MM.1S (cell line): ENCODE data around the gene ADAMTS18.
"Not testable (repeated sequence)": the region's sequence is repeated elsewhere in the genome, so short reads cannot be mapped to it uniquely, and the experiment has no call there.

Experiments used
- DNase-seq: peaks from one replicate; pipeline ENCODE4 v3.0.0-alpha.2; 2015
- H2AFZ ChIP-seq: fragments of 300-600 bp; sonication (generic); 2 replicates; pipeline ENCODE4 v1.6.0; 2016; ENCODE audit warnings: antibody characterized with exemption, low read length
- H3F3A ChIP-seq: fragments of 300-600 bp; sonication (generic); 2 replicates; pipeline ENCODE4 v1.6.1; 2016; ENCODE audit warnings: mild to moderate bottlenecking, antibody characterized with exemption, low read length, moderate library complexity, mixed read lengths; ENCODE audit not compliant: insufficient read depth
- H3K27ac ChIP-seq: fragments of 300-600 bp; sonication (generic); 2 replicates; pipeline ENCODE4 v1.5.1; 2016; ENCODE audit warnings: mild to moderate bottlenecking, low read length
- H3K27me3 ChIP-seq: fragments of 300-600 bp; sonication (generic); replicated peaks from 2 replicates; pipeline ENCODE4 v1.6.0; 2016; ENCODE audit warnings: low read length; ENCODE audit not compliant: insufficient read depth
- H3K36me3 ChIP-seq: fragments of 300-600 bp; sonication (generic); replicated peaks from 2 replicates; pipeline ENCODE4 v1.6.1; 2016; ENCODE audit warnings: mild to moderate bottlenecking, low read length, mixed read lengths; ENCODE audit not compliant: insufficient read depth
- H3K4me1 ChIP-seq: fragments of 300-600 bp; sonication (generic); 2 replicates; pipeline ENCODE4 v1.6.1; 2016; ENCODE audit warnings: low read length, mixed read lengths
- H3K4me2 ChIP-seq: fragments of 300-600 bp; sonication (generic); 2 replicates; pipeline ENCODE4 v1.6.0; 2016; ENCODE audit warnings: low read depth, low read length
- H3K4me3 ChIP-seq: fragments of 300-600 bp; sonication (generic); 2 replicates; pipeline ENCODE4 v1.5.1; 2016; ENCODE audit warnings: low read length, mixed read lengths
- H3K79me2 ChIP-seq: fragments of 300-600 bp; sonication (generic); 2 replicates; pipeline ENCODE4 v1.6.1; 2016; ENCODE audit warnings: mixed run types, low read length, mixed read lengths
- H3K9ac ChIP-seq: fragments of 300-600 bp; sonication (generic); 2 replicates; pipeline ENCODE4 v1.6.1; 2016; ENCODE audit warnings: low read length, mixed read lengths
- H3K9me2 ChIP-seq: fragments of 300-600 bp; sonication (generic); replicated peaks from 2 replicates; pipeline ENCODE4 v1.6.1; 2016; ENCODE audit warnings: mild to moderate bottlenecking, low read length, mixed read lengths; ENCODE audit not compliant: insufficient read depth
- H3K9me3 ChIP-seq: fragments of 300-600 bp; sonication (generic); replicated peaks from 2 replicates; pipeline ENCODE4 v1.6.1; 2016; ENCODE audit warnings: mild to moderate bottlenecking, low read length, mixed read lengths; ENCODE audit not compliant: insufficient read depth
- H4K20me1 ChIP-seq: fragments of 300-600 bp; sonication (generic); 2 replicates; pipeline ENCODE4 v1.6.1; 2016; ENCODE audit warnings: mild to moderate bottlenecking, low read length, moderate library complexity, mixed read lengths; ENCODE audit not compliant: insufficient read depth
- CTCF ChIP-seq: fragments of 300-600 bp; sonication (generic); IDR thresholded peaks from 2 replicates; pipeline ENCODE4 v1.5.1; 2016; ENCODE audit warnings: antibody characterized with exemption, low read length, mixed read lengths
- EZH2 ChIP-seq: fragments of 300-600 bp; sonication (generic); optimal IDR thresholded peaks from 2 replicates; pipeline ENCODE3; 2017; ENCODE audit warnings: low read depth, mild to moderate bottlenecking, antibody characterized with exemption, low read length, mixed read lengths
- EZH2phosphoT487 ChIP-seq: fragments of 300-600 bp; sonication (generic); IDR thresholded peaks from 2 replicates; pipeline ENCODE4 v1.6.1; 2018; ENCODE audit warnings: antibody characterized with exemption, low read length

The ADAMTS18 gene

GRCh38 chr16:77273815-77274214 is 161.0 kb downstream of the ADAMTS18 start:
- H3K27ac ChIP-seq = no peak overlapping the region
- H3K36me3 ChIP-seq = no peaks in the 10 kb centered on the region
- H3F3A ChIP-seq = no peaks in the 10 kb centered on the region
- no peak for TF ChIP-seq EZH2
- no peak for TF ChIP-seq EZH2phosphoT487
- TF ChIP-seq CTCF = no peak
- no peaks in the 10 kb centered on the region for H4K20me1 ChIP-seq
- no peak overlapping the region for H3K9ac ChIP-seq
- H3K4me1 ChIP-seq = peaks cover 3% of the 10 kb centered on the region; the same call in 1 of the 2 replicates
- no peaks in the 10 kb centered on the region for H3K27me3 ChIP-seq
- H3K79me2 ChIP-seq = no peaks in the 10 kb centered on the region
- no peaks in the 10 kb centered on the region for H3K9me2 ChIP-seq
- H3K4me3 ChIP-seq = no peak overlapping the region
- no peak overlapping the region for H2AFZ ChIP-seq
- DNase-seq = no peak
- no peak overlapping the region for H3K4me2 ChIP-seq
- no peaks in the 10 kb centered on the region for H3K9me3 ChIP-seq

GRCh38 chr16:77271532-77272426 is 163.1 kb downstream of the ADAMTS18 start:
- H3K4me2 ChIP-seq = no peak overlapping the region
- H3K9me3 ChIP-seq = no peaks in the 10 kb centered on the region
- no peaks in the 10 kb centered on the region for H3K27me3 ChIP-seq
- H3K79me2 ChIP-seq = no peaks in the 10 kb centered on the region
- TF ChIP-seq EZH2phosphoT487 (no peak), EZH2 (no peak), CTCF (no peak)
- no peaks in the 10 kb centered on the region for H3F3A ChIP-seq
- no peaks in the 10 kb centered on the region for H3K9me2 ChIP-seq
- no peaks in the 10 kb centered on the region for H3K4me1 ChIP-seq
- H3K4me3 ChIP-seq = no peak overlapping the region
- H4K20me1 ChIP-seq = no peaks in the 10 kb centered on the region
- H2AFZ ChIP-seq = no peak overlapping the region
- DNase-seq = no peak
- no peaks in the 10 kb centered on the region for H3K36me3 ChIP-seq
- no peak overlapping the region for H3K9ac ChIP-seq
- H3K27ac ChIP-seq = no peak overlapping the region

GRCh38 chr16:77266185-77266584 is 168.6 kb downstream of the ADAMTS18 start:
- not testable (repeated sequence) for H3K4me1 ChIP-seq, H2AFZ ChIP-seq, H4K20me1 ChIP-seq, H3K27me3 ChIP-seq, H3K4me3 ChIP-seq, H3K4me2 ChIP-seq, H3F3A ChIP-seq, H3K9ac ChIP-seq, H3K27ac ChIP-seq, H3K9me3 ChIP-seq, DNase-seq, H3K79me2 ChIP-seq, H3K9me2 ChIP-seq, H3K36me3 ChIP-seq

GRCh38 chr16:77262971-77263370 is 171.9 kb downstream of the ADAMTS18 start:
- no peaks in the 10 kb centered on the region for H3K36me3 ChIP-seq
- H2AFZ ChIP-seq = no peak overlapping the region
- peaks cover 11% of the 10 kb centered on the region for H3K4me1 ChIP-seq
- H3K27me3 ChIP-seq = no peaks in the 10 kb centered on the region
- H3K9me3 ChIP-seq = no peaks in the 10 kb centered on the region
- no peak overlapping the region for H3K9ac ChIP-seq
- no peak overlapping the region for H3K27ac ChIP-seq
- H4K20me1 ChIP-seq = no peaks in the 10 kb centered on the region
- no peak for TF ChIP-seq EZH2phosphoT487
- no peak for TF ChIP-seq CTCF
- no peak for TF ChIP-seq EZH2
- H3K9me2 ChIP-seq = no peaks in the 10 kb centered on the region
- no peak for DNase-seq
- H3K79me2 ChIP-seq = no peaks in the 10 kb centered on the region
- H3F3A ChIP-seq = no peaks in the 10 kb centered on the region
- no peak overlapping the region for H3K4me3 ChIP-seq
- H3K4me2 ChIP-seq = no peak overlapping the region
